GM23338 (cell line): ENCODE results near the gene APLNR. TPM values are rescaled to one million over a fixed set of nuclear protein-coding genes. Genes with fewer than 3 reads are reported as not detected.

Experiments
- ATAC-seq: fragments of 200-7000 bp; cut with Tn5 transposase; 3 replicates; pipeline ENCODE4 v1.9.1; 2020
- DNase-seq: peaks from one replicate; pipeline ENCODE4 v3.0.0-alpha.2; 2015; ENCODE audit warnings: low spot score
- H2AFZ ChIP-seq: fragments of 200-600 bp; sonication (generic); 2 replicates; pipeline ENCODE4 v1.8.0; 2016; ENCODE audit warnings: antibody characterized with exemption, mild to moderate bottlenecking, moderate library complexity
- H3F3A ChIP-seq: fragments of 200-600 bp; sonication (generic); replicated peaks from 2 replicates; pipeline ENCODE4 v1.8.0; 2017; ENCODE audit warnings: antibody characterized with exemption, mixed run types, low read depth
- H3K27ac ChIP-seq: fragments of 200-600 bp; sonication (generic); 2 replicates; pipeline ENCODE4 v1.6.1; 2016; ENCODE audit warnings: low read depth
- H3K27me3 ChIP-seq: fragments of 200-600 bp; sonication (generic); 2 replicates; pipeline ENCODE4 v1.8.0; 2016; ENCODE audit warnings: mild to moderate bottlenecking, mixed run types, moderate library complexity; ENCODE audit not compliant: insufficient read depth
- H3K36me3 ChIP-seq: fragments of 200-600 bp; sonication (generic); 2 replicates; pipeline ENCODE4 v1.8.0; 2016; ENCODE audit warnings: mild to moderate bottlenecking; ENCODE audit not compliant: insufficient read depth
- H3K4me1 ChIP-seq: fragments of 200-600 bp; sonication (generic); 2 replicates; pipeline ENCODE4 v1.8.0; 2016; ENCODE audit warnings: mild to moderate bottlenecking, moderate library complexity; ENCODE audit not compliant: insufficient read depth
- H3K4me2 ChIP-seq: fragments of 200-600 bp; sonication (generic); 2 replicates; pipeline ENCODE4 v1.7.1; 2017; ENCODE audit warnings: mixed run types
- H3K4me3 ChIP-seq: fragments of 200-600 bp; sonication (generic); 2 replicates; pipeline ENCODE4 v1.6.1; 2016; ENCODE audit warnings: mixed run types
- H3K79me2 ChIP-seq: fragments of 200-600 bp; sonication (generic); replicated peaks from 2 replicates; pipeline ENCODE4 v1.8.0; 2017; ENCODE audit warnings: mild to moderate bottlenecking; ENCODE audit not compliant: insufficient read depth
- H3K9me2 ChIP-seq: fragments of 200-600 bp; sonication (generic); 2 replicates; pipeline ENCODE4 v1.8.0; 2017; ENCODE audit not compliant: insufficient read depth
- H4K20me1 ChIP-seq: fragments of 200-600 bp; sonication (generic); replicated peaks from 2 replicates; pipeline ENCODE4 v1.8.0; 2017; ENCODE audit warnings: mild to moderate bottlenecking; ENCODE audit not compliant: insufficient read depth
- H3K27ac Mint-ChIP-seq: 2 replicates; pipeline ENCODE4 v1.8.0; 2020; ENCODE audit warnings: inconsistent platforms, mild to moderate bottlenecking, moderate library complexity, mixed read lengths
- H3K27me3 Mint-ChIP-seq: 3 replicates; pipeline ENCODE4 v1.8.0; 2022; ENCODE audit warnings: low read depth, mild to moderate bottlenecking, moderate library complexity, mixed read lengths, inconsistent platforms; ENCODE audit not compliant: insufficient read depth, poor library complexity
- H3K36me3 Mint-ChIP-seq: 3 replicates; pipeline ENCODE4 v1.8.0; 2021; ENCODE audit warnings: low read depth, mild to moderate bottlenecking, inconsistent platforms, moderate library complexity, mixed read lengths
- H3K4me1 Mint-ChIP-seq: 3 replicates; pipeline ENCODE4 v1.8.0; 2020; ENCODE audit warnings: mild to moderate bottlenecking, inconsistent platforms, mixed read lengths
- H3K4me3 Mint-ChIP-seq: 3 replicates; pipeline ENCODE4 v1.8.0; 2021; ENCODE audit warnings: moderate library complexity, mild to moderate bottlenecking, inconsistent platforms, mixed read lengths
- H3K9me3 Mint-ChIP-seq: 3 replicates; pipeline ENCODE4 v1.8.0; 2020; ENCODE audit warnings: moderate library complexity, mild to moderate bottlenecking, inconsistent platforms, mixed read lengths
- CREB1 ChIP-seq: fragments of 250-450 bp; sonication (Bioruptor Pico); IDR thresholded peaks from 2 replicates; pipeline ENCODE4 v1.5.0; 2020; ENCODE audit warnings: low read depth, mild to moderate bottlenecking, moderate library complexity
- CTCF ChIP-seq, 2 experiments: fragments of 200-600 bp in 1 of 2; sonication (generic) in 1 of 2; conservative IDR thresholded peaks; 2 replicates each; pipeline versions ENCODE4 v1.5.1 to v1.6.1; 2016 to 2017; ENCODE audit warnings: antibody characterized with exemption in 2 of 2, low read depth in 2 of 2, mild to moderate bottlenecking in 2 of 2, moderate library complexity in 1 of 2
- ETS1 ChIP-seq: IDR thresholded peaks from 2 replicates; pipeline ENCODE4 v1.6.1; 2016; ENCODE audit warnings: antibody characterized with exemption
- EZH2 ChIP-seq: fragments of 200-600 bp; sonication (generic); IDR thresholded peaks from one replicate; pipeline ENCODE4 v1.8.0; 2017; ENCODE audit warnings: antibody characterized with exemption, mild to moderate bottlenecking, low read depth; ENCODE audit not compliant: unreplicated experiment
- EZH2phosphoT487 ChIP-seq: fragments of 200-600 bp; sonication (generic); IDR thresholded peaks from one replicate; pipeline ENCODE4 v1.8.1; 2018; ENCODE audit warnings: antibody characterized with exemption; ENCODE audit not compliant: unreplicated experiment
- JUNB ChIP-seq: IDR thresholded peaks from one replicate; pipeline ENCODE4 v1.6.1; 2016; ENCODE audit warnings: antibody characterized with exemption; ENCODE audit not compliant: unreplicated experiment
- NANOG ChIP-seq: IDR thresholded peaks from 2 replicates; pipeline ENCODE4 v1.6.1; 2016; ENCODE audit warnings: antibody characterized with exemption, borderline replicate concordance
- POLR2AphosphoS5 ChIP-seq: IDR thresholded peaks from 2 replicates; pipeline ENCODE4 v1.6.1; 2016; ENCODE audit warnings: antibody characterized with exemption, low read depth
- REST ChIP-seq: IDR thresholded peaks from one replicate; pipeline ENCODE4 v1.6.1; 2018; ENCODE audit warnings: antibody characterized with exemption; ENCODE audit not compliant: unreplicated experiment
- STAT1 ChIP-seq: IDR thresholded peaks from one replicate; pipeline ENCODE4 v1.6.1; 2016; ENCODE audit warnings: antibody characterized with exemption; ENCODE audit not compliant: unreplicated experiment
- ZNF114 ChIP-seq: fragments of 250-450 bp; sonication (Bioruptor Pico); IDR thresholded peaks from 2 replicates; pipeline ENCODE4 v1.5.0; 2020; ENCODE audit warnings: mild to moderate bottlenecking, moderate library complexity
- ZNF331 ChIP-seq: fragments of 250-450 bp; sonication (Bioruptor Pico); IDR thresholded peaks from 2 replicates; pipeline ENCODE4 v1.5.0; 2020; ENCODE audit warnings: low read depth, mild to moderate bottlenecking, moderate library complexity
- ZNF462 ChIP-seq: fragments of 250-450 bp; sonication (Bioruptor Pico); IDR thresholded peaks from 2 replicates; pipeline ENCODE4 v1.5.0; 2020; ENCODE audit warnings: mild to moderate bottlenecking, moderate library complexity
- polyA plus RNA-seq: library from polyadenylated mRNA; unstranded; fragments of >200 nt; fragmentation: Nextera tagmentation; extraction: Ambion mirVana; gene quantifications from 2 replicates; pipeline ENCODE4 v1.2.1, GENCODE V29; 2016
- total RNA-seq: library from RNA; depleted of rRNA; stranded (reverse); fragments of >200 nt; shearing (Covaris generic); gene quantifications from 2 replicates; pipeline ENCODE4 v1.2.3, GENCODE V29; 2014

Gene APLNR
- total and polyA plus RNA-seq, 2 experiments from 2014 or later: 0.10 TPM; not detected in 1

GRCh38 chr11:57190548-57190947 is 46.5 kb downstream of the APLNR start:
- Mint-ChIP-seq H3K4me3 (no peak overlapping the region), H3K36me3 (no peaks in the 10 kb centered on the region), H3K9me3 (no peaks in the 10 kb centered on the region), H3K27me3 (no peaks in the 10 kb centered on the region), H3K27ac (no peak overlapping the region), H3K4me1 (peaks cover 16% of the 10 kb centered on the region)
- Histone ChIP-seq H3K36me3 (no peaks in the 10 kb centered on the region), H3K9me2 (0 out of 2 replicates have a peak, but pooled peaks cover 7% of the 10 kb centered on the region), H3K4me3 (no peak overlapping the region), H2AFZ (no peak overlapping the region), H3K79me2 (no peaks in the 10 kb centered on the region), H3K4me1 (peaks cover 2% of the 10 kb centered on the region), H3K27me3 (no peaks in the 10 kb centered on the region), H3K27ac (no peak overlapping the region), H3K4me2 (no peak overlapping the region), H4K20me1 (no peaks in the 10 kb centered on the region), H3F3A (no peaks in the 10 kb centered on the region)
- ATAC-seq (no peak), DNase-seq (no peak)
- TF ChIP-seq ZNF114 (CRISPR knock-in tag) (no peak), ZNF462 (CRISPR knock-in tag) (no peak), POLR2AphosphoS5 (no peak), NANOG (no peak), EZH2 (no peak), CTCF (conservative IDR thresholded peaks at IDR 0.05; ENCODE audit: low read depth in 2 of 2) (no peak), REST (no peak), ETS1 (no peak), STAT1 (no peak), JUNB (no peak), EZH2phosphoT487 (no peak), CREB1 (no peak), ZNF331 (CRISPR knock-in tag) (no peak)
